ENCODE measurements around the gene TNRC6C.

GRCh38 chr17:78111727-78112517 lies 153.4 kb downstream of the TNRC6C start:
- TF ChIP-seq CTCF (conservative IDR thresholded peaks at IDR 0.05; ENCODE audit: low read depth in 2 of 2): no peak
- no peak for TF ChIP-seq POLR2AphosphoS5 (IDR thresholded peaks at IDR 0.05; ENCODE audit: low read depth)
- no peak for TF ChIP-seq REST (IDR thresholded peaks at IDR 0.05; ENCODE audit: unreplicated experiment)
- no peak for TF ChIP-seq EZH2 (IDR thresholded peaks at IDR 0.05; ENCODE audit: low read depth, unreplicated experiment)
- TF ChIP-seq EZH2phosphoT487 (IDR thresholded peaks at IDR 0.05; ENCODE audit: unreplicated experiment): no peak
- no peak for TF ChIP-seq STAT1 (IDR thresholded peaks at IDR 0.05; ENCODE audit: unreplicated experiment)
- no peak for TF ChIP-seq ZNF462 (CRISPR knock-in tag; IDR thresholded peaks at IDR 0.05)
- TF ChIP-seq ZNF331 (CRISPR knock-in tag; IDR thresholded peaks at IDR 0.05; ENCODE audit: low read depth): no peak
- TF ChIP-seq NANOG (IDR thresholded peaks at IDR 0.05; ENCODE audit: borderline replicate concordance): no peak
- no peak for TF ChIP-seq ZNF114 (CRISPR knock-in tag; IDR thresholded peaks at IDR 0.05)
- TF ChIP-seq JUNB (IDR thresholded peaks at IDR 0.05; ENCODE audit: unreplicated experiment): no peak
- TF ChIP-seq CREB1 (CRISPR knock-in tag; IDR thresholded peaks at IDR 0.05; ENCODE audit: low read depth): no peak
- TF ChIP-seq ETS1 (IDR thresholded peaks at IDR 0.05): no peak

Measured in GM23338 (cell line).